ENCODE results near the gene ITGAL. TPM values are rescaled to one million over a fixed set of nuclear protein-coding genes. Genes with fewer than 3 reads are reported as not detected.

The ITGAL gene
- total RNA-seq, 1 donor from 2014 or later = not detected

GRCh38 chr16:30526823-30527634 is 54.5 kb downstream of the ITGAL start:
- Mint-ChIP-seq H3K4me3 (ENCODE audit: unreplicated experiment) (peak overlapping the region; percentile 83), H3K27ac (ENCODE audit: unreplicated experiment) (peak overlapping the region; percentile 86), H3K4me1 (ENCODE audit: low read depth, unreplicated experiment) (peaks cover 10% of the 10 kb centered on the region), H3K9me3 (ENCODE audit: unreplicated experiment) (peaks cover 9% of the 10 kb centered on the region), H3K36me3 (ENCODE audit: unreplicated experiment) (no peaks in the 10 kb centered on the region), H3K27me3 (ENCODE audit: unreplicated experiment) (peaks cover 5% of the 10 kb centered on the region)
- DNase-seq = peak; percentile 99
- peak; percentile 40 for TF ChIP-seq CTCF (IDR thresholded peaks at IDR 0.05; ENCODE audit: partially characterized antibody, unreplicated experiment)

GRCh38 chr16:30527635-30528178 is 55.2 kb downstream of the ITGAL start:
- Mint-ChIP-seq H3K27ac (ENCODE audit: unreplicated experiment) (peak overlapping the region; percentile 86), H3K9me3 (ENCODE audit: unreplicated experiment) (peaks cover 9% of the 10 kb centered on the region), H3K36me3 (ENCODE audit: unreplicated experiment) (no peaks in the 10 kb centered on the region), H3K4me1 (ENCODE audit: low read depth, unreplicated experiment) (peaks cover 10% of the 10 kb centered on the region), H3K4me3 (ENCODE audit: unreplicated experiment) (peak overlapping the region; percentile 83), H3K27me3 (ENCODE audit: unreplicated experiment) (peaks cover 5% of the 10 kb centered on the region)
- no peak for DNase-seq
- no peak for TF ChIP-seq CTCF (IDR thresholded peaks at IDR 0.05; ENCODE audit: partially characterized antibody, unreplicated experiment)

- peaks cover 5% of the 10 kb centered on the region for H3K27me3 Mint-ChIP-seq (ENCODE audit: unreplicated experiment)
- H3K27ac Mint-ChIP-seq (ENCODE audit: unreplicated experiment) = peak overlapping the region; percentile 38
- H3K4me3 Mint-ChIP-seq (ENCODE audit: unreplicated experiment) = peak overlapping the region; percentile 59
- H3K36me3 Mint-ChIP-seq (ENCODE audit: unreplicated experiment) = no peaks in the 10 kb centered on the region
- TF ChIP-seq CTCF (IDR thresholded peaks at IDR 0.05; ENCODE audit: partially characterized antibody, unreplicated experiment) = no peak
- H3K4me1 Mint-ChIP-seq (ENCODE audit: low read depth, unreplicated experiment) = peaks cover 14% of the 10 kb centered on the region
- DNase-seq = no peak
- H3K9me3 Mint-ChIP-seq (ENCODE audit: unreplicated experiment) = peaks cover 13% of the 10 kb centered on the region
Measured at GRCh38 chr16:30528799-30529457, 56.4 kb downstream of the ITGAL start.

GRCh38 chr16:30530163-30531037 is 57.9 kb downstream of the ITGAL start:
- Mint-ChIP-seq H3K27ac (ENCODE audit: unreplicated experiment) (no peak overlapping the region), H3K36me3 (ENCODE audit: unreplicated experiment) (no peaks in the 10 kb centered on the region), H3K4me1 (ENCODE audit: low read depth, unreplicated experiment) (peaks cover 17% of the 10 kb centered on the region), H3K9me3 (ENCODE audit: unreplicated experiment) (peaks cover 19% of the 10 kb centered on the region), H3K27me3 (ENCODE audit: unreplicated experiment) (peaks cover 3% of the 10 kb centered on the region), H3K4me3 (ENCODE audit: unreplicated experiment) (no peak overlapping the region)
- DNase-seq = no peak
- no peak for TF ChIP-seq CTCF (IDR thresholded peaks at IDR 0.05; ENCODE audit: partially characterized antibody, unreplicated experiment)
